Amniotic stem cell (primary cell): ENCODE data around the gene RCOR2.
A peak's percentile ranks its signal among the peaks of the same experiment; 100 is the strongest.

ENCODE experiments used
- DNase-seq: peaks from one replicate; lab custom pipeline; 2025; lab: John Stamatoyannopoulos, UW

Gene RCOR2

GRCh38 chr11:63907063-63907462, 9.9 kb downstream of the RCOR2 start:
- no peak for DNase-seq

- no peak for DNase-seq
These were observed 10.4 kb downstream of the RCOR2 start for GRCh38 chr11:63906585-63906984.

GRCh38 chr11:63906087-63906486, 10.9 kb downstream of the RCOR2 start:
- DNase-seq = no peak

- DNase-seq = no peak
These were observed 11.8 kb downstream of the RCOR2 start for GRCh38 chr11:63905179-63905578.

- no peak for DNase-seq
These were observed 12.2 kb downstream of the RCOR2 start for GRCh38 chr11:63904743-63905142.

- DNase-seq = no peak
These were observed 13.1 kb downstream of the RCOR2 start for GRCh38 chr11:63903884-63904283.

- DNase-seq = no peak
These were observed 15.3 kb downstream of the RCOR2 start for GRCh38 chr11:63901660-63902059.

- no peak for DNase-seq
These were observed 19.4 kb downstream of the RCOR2 start for GRCh38 chr11:63897459-63898146.

- no peak for DNase-seq
These were observed 20.9 kb downstream of the RCOR2 start for GRCh38 chr11:63896071-63896470.

GRCh38 chr11:63893355-63893754, 23.6 kb downstream of the RCOR2 start:
- no peak for DNase-seq

- DNase-seq = no peak
These were observed 24.7 kb downstream of the RCOR2 start for GRCh38 chr11:63892228-63892627.

GRCh38 chr11:63890368-63890767, 26.6 kb downstream of the RCOR2 start:
- no peak for DNase-seq

GRCh38 chr11:63889344-63889743, 27.6 kb downstream of the RCOR2 start:
- DNase-seq = no peak

- DNase-seq = no peak
These were observed 28.5 kb downstream of the RCOR2 start for GRCh38 chr11:63888170-63889086.

GRCh38 chr11:63887386-63887999, 29.5 kb downstream of the RCOR2 start:
- no peak for DNase-seq

- no peak for DNase-seq
These were observed 32.6 kb downstream of the RCOR2 start for GRCh38 chr11:63884196-63884932.

GRCh38 chr11:63883791-63884190, 33.2 kb downstream of the RCOR2 start:
- no peak for DNase-seq

- DNase-seq = no peak
These were observed 34.3 kb downstream of the RCOR2 start for GRCh38 chr11:63882555-63883242.

GRCh38 chr11:63880403-63880790, 36.6 kb downstream of the RCOR2 start:
- DNase-seq = no peak

- DNase-seq = peak; percentile 37
These were observed 37.2 kb downstream of the RCOR2 start for GRCh38 chr11:63879598-63880402.
